ENCODE measurements around the gene TCF7L2. TPM values are rescaled to one million over a fixed set of nuclear protein-coding genes. Genes with fewer than 3 reads are reported as not detected.
"Not testable (repeated sequence)": the region's sequence is repeated elsewhere in the genome, so short reads cannot be mapped to it uniquely, and the experiment has no call there.

The TCF7L2 gene
- total RNA-seq, 1 donor from 2014 or later = 49.3 TPM

DNA sequence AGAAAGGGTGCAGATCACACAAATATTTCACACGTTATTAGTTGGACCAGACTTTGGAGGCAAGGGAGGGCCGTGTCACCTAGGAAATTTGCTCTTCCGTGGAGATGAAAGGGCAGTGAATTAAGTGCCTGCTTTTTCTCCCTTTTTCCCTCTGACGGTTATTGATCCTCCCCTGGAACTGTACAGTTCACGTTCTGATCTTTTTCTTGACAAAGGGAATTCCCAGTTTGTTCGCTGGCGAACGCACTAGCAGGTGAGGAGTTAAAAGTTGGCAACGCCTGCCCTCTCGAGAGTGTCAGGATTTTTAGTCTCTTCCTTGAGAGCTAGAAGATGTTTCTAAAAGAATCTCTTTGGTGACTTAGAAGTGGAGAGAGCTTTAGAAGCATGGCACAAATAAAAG is 111.5 kb downstream of the TCF7L2 start:
- DNase-seq (ENCODE audit: low spot score) = no peak
- Mint-ChIP-seq H3K27ac (ENCODE audit: unreplicated experiment) (peak overlapping the region; percentile 86), H3K4me1 (ENCODE audit: unreplicated experiment) (peaks cover 35% of the 10 kb centered on the region)

DNA sequence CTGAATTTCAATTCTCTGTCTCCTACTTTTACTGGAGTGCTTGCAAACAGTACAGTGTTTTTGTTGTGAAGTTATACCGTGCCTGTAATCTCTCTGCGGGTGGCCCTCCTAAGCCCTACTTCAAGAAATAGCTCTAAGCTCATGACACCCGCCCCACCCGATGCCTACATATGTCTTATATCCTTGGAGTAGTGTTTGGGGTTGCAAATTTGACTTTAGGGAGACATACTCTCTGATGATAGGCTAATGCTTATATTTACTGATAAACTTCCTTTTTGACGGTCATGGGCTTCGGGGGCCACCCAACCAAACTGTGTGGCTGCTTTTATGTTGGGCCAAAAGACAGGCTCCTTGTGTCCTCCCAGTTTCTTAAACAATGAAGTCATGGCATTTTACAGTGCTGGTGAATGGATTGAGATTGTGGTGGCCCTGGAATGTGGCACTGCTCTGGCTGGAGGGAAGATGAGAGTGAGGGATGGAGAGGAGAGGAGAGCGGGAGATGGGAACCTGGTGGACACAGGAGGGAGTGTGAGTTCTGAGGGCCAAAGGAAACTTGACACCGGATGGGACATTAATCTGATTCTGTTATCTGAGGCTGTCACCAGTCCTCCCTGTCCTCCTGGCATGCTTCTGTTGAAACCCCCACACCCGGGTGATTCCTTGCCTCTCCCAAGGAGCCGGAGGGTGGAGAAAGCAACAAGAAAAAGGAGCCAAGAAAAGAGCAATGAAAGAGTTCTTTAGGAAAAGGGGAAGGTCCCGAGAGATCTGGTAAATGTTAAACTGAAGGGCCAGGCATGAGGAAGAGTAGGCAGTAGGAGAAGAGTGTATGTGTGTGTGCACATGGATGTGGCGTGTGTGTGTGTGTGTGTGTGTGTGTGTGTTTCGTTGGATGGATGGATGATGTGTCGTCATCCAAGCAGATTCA is 113.3 kb downstream of the TCF7L2 start:
- Mint-ChIP-seq H3K27me3 (ENCODE audit: unreplicated experiment) (peaks cover 3% of the 10 kb centered on the region), H3K4me1 (ENCODE audit: unreplicated experiment) (peaks cover 35% of the 10 kb centered on the region), H3K36me3 (ENCODE audit: low read depth, unreplicated experiment) (peaks cover 6% of the 10 kb centered on the region), H3K9me3 (ENCODE audit: unreplicated experiment) (no peaks in the 10 kb centered on the region), H3K4me3 (ENCODE audit: unreplicated experiment) (peak overlapping the region; percentile 32), H3K27ac (ENCODE audit: unreplicated experiment) (peak overlapping the region; percentile 38)
- TF ChIP-seq, protein P1, sequence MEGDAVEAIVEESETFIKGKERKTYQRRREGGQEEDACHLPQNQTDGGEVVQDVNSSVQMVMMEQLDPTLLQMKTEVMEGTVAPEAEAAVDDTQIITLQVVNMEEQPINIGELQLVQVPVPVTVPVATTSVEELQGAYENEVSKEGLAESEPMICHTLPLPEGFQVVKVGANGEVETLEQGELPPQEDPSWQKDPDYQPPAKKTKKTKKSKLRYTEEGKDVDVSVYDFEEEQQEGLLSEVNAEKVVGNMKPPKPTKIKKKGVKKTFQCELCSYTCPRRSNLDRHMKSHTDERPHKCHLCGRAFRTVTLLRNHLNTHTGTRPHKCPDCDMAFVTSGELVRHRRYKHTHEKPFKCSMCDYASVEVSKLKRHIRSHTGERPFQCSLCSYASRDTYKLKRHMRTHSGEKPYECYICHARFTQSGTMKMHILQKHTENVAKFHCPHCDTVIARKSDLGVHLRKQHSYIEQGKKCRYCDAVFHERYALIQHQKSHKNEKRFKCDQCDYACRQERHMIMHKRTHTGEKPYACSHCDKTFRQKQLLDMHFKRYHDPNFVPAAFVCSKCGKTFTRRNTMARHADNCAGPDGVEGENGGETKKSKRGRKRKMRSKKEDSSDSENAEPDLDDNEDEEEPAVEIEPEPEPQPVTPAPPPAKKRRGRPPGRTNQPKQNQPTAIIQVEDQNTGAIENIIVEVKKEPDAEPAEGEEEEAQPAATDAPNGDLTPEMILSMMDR (IDR thresholded peaks at IDR 0.05; ENCODE audit: unreplicated experiment) = peak; percentile 20
- DNase-seq (ENCODE audit: low spot score) = no peak

More for the DNA sequence above, 111.5 kb downstream of the TCF7L2 start:
- TF ChIP-seq, protein P1 (IDR thresholded peaks at IDR 0.05; ENCODE audit: unreplicated experiment) = no peak
- Mint-ChIP-seq H3K4me3 (ENCODE audit: unreplicated experiment) (peak overlapping the region; percentile 8), H3K9me3 (ENCODE audit: unreplicated experiment) (no peaks in the 10 kb centered on the region), H3K36me3 (ENCODE audit: low read depth, unreplicated experiment) (peaks cover 6% of the 10 kb centered on the region), H3K27me3 (ENCODE audit: unreplicated experiment) (peaks cover 3% of the 10 kb centered on the region)

- Mint-ChIP-seq H3K9me3 (ENCODE audit: unreplicated experiment) (no peaks in the 10 kb centered on the region), H3K27me3 (ENCODE audit: unreplicated experiment) (peaks cover 3% of the 10 kb centered on the region), H3K4me3 (ENCODE audit: unreplicated experiment) (peak overlapping the region; percentile 32), H3K27ac (ENCODE audit: unreplicated experiment) (peak overlapping the region; percentile 11), H3K36me3 (ENCODE audit: low read depth, unreplicated experiment) (peaks cover 6% of the 10 kb centered on the region), H3K4me1 (ENCODE audit: unreplicated experiment) (peaks cover 35% of the 10 kb centered on the region)
- TF ChIP-seq, protein P1 (IDR thresholded peaks at IDR 0.05; ENCODE audit: unreplicated experiment) = no peak
- DNase-seq (ENCODE audit: low spot score) = no peak
These were observed 114.0 kb downstream of the TCF7L2 start for GRCh38 chr10:113064039-113064438.

- H3K9me3 Mint-ChIP-seq (ENCODE audit: unreplicated experiment); H3K4me3 Mint-ChIP-seq (ENCODE audit: unreplicated experiment); H3K27me3 Mint-ChIP-seq (ENCODE audit: unreplicated experiment); H3K27ac Mint-ChIP-seq (ENCODE audit: unreplicated experiment); DNase-seq (ENCODE audit: low spot score): not testable (repeated sequence)
- Mint-ChIP-seq H3K36me3 (ENCODE audit: low read depth, unreplicated experiment) (peaks cover 10% of the 10 kb centered on the region), H3K4me1 (ENCODE audit: unreplicated experiment) (peaks cover 40% of the 10 kb centered on the region)
These were observed 116.1 kb downstream of the TCF7L2 start for GRCh38 chr10:113066120-113066519.

DNA sequence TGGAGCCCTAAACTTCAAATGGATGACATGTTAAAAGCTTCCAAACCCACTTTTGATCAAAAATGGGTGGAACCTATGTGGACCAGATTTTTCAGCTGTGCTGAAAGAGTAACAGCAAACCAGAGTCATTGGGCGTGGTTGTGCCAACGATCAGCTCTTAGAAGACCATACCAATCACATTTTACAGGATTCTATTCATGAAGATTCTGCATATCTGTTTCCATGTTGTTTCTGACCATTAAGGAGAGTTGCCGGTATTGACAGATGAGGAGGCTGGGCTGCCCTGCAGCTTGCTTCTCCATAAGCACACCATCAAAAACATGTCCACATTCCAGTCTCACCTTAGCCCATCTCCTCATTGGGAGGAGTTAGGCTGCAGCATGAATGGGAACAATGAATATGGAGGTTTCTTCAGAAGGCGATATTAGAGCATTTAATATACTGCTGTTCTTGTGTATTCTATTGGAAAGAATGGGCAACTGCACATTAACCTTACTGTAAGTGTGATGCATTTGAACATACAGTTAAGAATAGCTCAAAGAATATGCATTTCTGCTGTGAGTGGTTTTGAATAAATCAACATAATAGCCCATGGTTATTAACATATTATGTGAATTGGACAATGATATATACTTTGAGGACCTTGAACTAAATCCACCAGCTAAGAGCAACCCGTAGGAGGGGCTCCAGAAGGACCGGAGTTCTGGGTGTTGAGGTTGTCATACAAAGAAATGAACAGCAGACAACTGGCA is 116.7 kb downstream of the TCF7L2 start:
- no peak overlapping the region for H3K27ac Mint-ChIP-seq (ENCODE audit: unreplicated experiment)

More for the DNA sequence above, 116.7 kb downstream of the TCF7L2 start:
- TF ChIP-seq, protein P1 (IDR thresholded peaks at IDR 0.05; ENCODE audit: unreplicated experiment) = no peak
- H3K9me3 Mint-ChIP-seq (ENCODE audit: unreplicated experiment) = no peaks in the 10 kb centered on the region
- H3K4me1 Mint-ChIP-seq (ENCODE audit: unreplicated experiment) = peaks cover 38% of the 10 kb centered on the region
- H3K36me3 Mint-ChIP-seq (ENCODE audit: low read depth, unreplicated experiment) = peaks cover 10% of the 10 kb centered on the region
- peaks cover 3% of the 10 kb centered on the region for H3K27me3 Mint-ChIP-seq (ENCODE audit: unreplicated experiment)
- no peak for DNase-seq (ENCODE audit: low spot score)
- no peak overlapping the region for H3K4me3 Mint-ChIP-seq (ENCODE audit: unreplicated experiment)
